Ammon's horn (tissue), 1 donor: ENCODE data around the gene PHC3.
"Not testable (repeated sequence)": the region's sequence is repeated elsewhere in the genome, so short reads cannot be mapped to it uniquely, and the experiment has no call there.

ENCODE experiments used
- DNase-seq: peaks from one replicate; pipeline ENCODE4 v3.0.0-alpha.2; 2016; ENCODE audit warnings: low spot score

PHC3 gene, protein sequence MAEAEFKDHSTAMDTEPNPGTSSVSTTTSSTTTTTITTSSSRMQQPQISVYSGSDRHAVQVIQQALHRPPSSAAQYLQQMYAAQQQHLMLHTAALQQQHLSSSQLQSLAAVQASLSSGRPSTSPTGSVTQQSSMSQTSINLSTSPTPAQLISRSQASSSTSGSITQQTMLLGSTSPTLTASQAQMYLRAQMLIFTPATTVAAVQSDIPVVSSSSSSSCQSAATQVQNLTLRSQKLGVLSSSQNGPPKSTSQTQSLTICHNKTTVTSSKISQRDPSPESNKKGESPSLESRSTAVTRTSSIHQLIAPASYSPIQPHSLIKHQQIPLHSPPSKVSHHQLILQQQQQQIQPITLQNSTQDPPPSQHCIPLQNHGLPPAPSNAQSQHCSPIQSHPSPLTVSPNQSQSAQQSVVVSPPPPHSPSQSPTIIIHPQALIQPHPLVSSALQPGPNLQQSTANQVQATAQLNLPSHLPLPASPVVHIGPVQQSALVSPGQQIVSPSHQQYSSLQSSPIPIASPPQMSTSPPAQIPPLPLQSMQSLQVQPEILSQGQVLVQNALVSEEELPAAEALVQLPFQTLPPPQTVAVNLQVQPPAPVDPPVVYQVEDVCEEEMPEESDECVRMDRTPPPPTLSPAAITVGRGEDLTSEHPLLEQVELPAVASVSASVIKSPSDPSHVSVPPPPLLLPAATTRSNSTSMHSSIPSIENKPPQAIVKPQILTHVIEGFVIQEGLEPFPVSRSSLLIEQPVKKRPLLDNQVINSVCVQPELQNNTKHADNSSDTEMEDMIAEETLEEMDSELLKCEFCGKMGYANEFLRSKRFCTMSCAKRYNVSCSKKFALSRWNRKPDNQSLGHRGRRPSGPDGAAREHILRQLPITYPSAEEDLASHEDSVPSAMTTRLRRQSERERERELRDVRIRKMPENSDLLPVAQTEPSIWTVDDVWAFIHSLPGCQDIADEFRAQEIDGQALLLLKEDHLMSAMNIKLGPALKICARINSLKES

DNA sequence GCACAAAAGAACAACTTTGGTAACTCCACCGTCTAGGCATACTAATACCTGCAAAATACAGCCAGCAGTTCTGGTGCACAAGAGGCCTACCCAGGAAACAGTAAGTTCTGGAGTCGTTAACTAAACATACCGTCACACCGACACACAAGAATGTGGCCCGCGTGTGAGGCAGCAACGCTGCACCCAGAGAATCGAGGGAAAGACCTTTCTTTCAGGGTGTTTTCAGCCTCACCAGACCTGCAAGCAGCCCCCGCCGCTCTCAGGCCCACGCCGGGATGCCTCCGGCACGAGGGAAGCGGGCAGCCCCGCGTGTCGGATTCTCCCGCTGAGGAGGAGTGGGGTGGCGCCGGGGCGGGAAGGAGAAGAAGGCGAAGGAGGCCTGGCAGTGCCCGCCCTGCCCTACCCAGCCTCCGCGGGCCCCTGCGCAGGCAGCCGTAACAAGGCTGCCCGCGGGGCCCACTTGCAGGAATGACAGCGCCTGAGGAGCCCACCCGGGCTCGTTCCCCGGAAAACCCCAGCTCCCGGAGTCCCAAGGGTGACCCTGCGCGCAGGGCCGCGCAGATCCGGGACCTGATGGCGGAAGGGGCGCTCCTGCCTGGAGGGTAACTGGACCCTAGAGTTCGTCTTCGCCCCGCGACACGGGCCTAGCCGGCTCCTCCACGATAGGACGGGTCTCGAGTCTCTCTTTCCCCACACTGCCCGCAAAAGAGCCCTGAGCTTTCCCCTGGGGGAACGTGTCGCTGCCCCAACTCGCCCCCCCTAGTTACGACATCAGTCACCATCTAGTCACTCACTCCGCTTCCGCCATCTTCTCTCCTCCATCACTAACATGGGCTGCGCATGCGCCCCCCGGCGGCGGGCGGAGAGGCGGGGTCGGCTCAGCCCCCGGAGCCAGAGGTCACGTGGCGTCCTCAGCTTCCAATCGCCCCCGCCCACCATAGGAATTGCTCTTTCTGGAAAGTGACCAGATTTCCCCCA, at the start of gene PHC3:
Gene PHC3 (minus strand): TSS at position 826 of the 978 bp plus-strand sequence. CDS start 18 bp downstream, at position 808.
- peak; percentile 96 for DNase-seq

DNA sequence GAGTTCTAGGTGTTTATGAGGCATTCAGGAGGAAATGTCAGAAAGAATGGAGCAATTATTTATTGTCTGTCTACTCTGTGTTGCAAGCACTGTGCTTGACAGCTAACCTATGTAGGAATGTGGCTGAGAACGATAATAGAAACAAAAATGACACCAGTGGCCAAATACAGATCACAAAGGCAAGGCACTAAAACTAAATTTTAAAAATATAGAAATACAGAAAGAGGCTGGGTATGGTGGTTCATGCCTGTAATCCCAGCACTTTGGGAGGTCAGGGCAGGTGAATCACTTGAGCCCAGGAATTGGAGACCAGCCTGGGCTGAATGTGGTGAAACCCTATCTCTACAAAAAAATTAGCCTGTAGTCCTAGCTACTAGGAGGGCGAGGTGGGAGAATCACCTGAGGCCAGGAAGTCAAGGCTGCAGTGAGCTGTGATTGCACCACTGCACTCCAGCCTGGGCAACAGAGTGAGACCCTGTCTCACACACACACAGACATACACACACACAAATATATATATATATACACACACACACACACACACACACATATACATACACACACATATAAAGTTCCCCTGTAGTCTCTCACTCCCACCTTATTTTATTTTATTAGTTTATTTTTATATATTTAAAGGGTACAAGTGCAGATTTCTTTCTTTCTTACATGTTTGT, 46.7 kb upstream of the PHC3 start:
- DNase-seq: no peak

DNA sequence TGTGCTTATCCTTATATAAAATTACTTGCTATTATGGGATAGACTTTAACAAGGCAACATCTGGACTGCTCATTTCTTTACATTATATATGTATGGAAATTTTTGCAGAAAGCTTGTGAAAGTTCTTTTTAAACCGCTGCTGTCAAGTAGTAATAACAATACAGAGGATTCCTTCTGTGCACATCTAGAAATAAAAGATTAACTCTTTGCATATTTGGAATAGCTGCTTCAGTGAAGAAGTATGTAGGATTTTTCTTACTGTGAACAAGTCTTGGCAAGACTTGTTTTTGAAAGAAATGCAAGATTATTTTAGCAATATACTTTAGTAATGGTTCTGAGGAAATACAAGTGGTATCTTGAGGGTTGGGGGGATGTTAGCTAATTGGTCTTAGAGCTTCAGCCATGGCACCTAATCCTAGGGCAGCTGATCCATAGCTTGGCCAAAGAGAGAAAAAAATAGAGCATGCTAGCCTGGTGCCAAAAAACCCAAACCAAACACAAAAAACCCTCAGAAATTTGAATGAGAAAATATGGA, 45.0 kb upstream of the PHC3 start:
- DNase-seq: no peak

GRCh38 chr3:170225166-170225565, 43.6 kb upstream of the PHC3 start:
- DNase-seq: no peak

- DNase-seq: peak; percentile 21
These were observed 41.4 kb upstream of the PHC3 start for GRCh38 chr3:170222647-170223541.

DNA sequence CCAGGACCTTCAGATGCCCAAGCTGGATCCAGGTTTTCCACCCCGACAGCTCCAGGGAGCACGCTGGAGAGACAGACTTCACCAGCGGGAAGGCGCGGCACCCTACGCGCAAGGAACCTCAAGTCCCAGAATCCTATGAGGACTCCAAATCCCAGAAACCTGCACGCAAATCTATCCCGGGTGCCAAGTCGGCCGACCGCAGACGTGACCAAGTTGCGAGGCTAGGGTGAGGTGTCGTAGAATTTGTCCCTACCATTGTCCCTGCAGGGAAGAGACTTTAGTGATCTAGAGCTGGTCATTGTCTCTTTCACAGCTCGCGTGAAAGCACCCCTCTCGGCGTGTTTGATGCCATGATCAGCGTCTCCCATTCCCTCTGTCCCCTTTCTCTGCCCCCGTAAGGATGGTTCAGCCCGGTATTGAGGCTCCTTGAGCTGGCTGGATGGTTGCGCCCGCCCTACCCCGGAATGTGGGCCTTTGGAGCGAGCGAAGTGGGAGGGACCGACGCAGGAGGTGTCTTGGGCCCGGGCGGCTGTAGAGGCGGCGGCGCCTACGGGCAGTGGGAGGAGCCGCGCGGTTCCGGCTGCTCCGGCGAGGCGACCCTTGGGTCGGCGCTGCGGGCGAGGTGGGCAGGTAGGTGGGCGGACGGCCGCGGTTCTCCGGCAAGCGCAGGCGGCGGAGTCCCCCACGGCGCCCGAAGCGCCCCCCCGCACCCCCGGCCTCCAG, 40.6 kb upstream of the PHC3 start, which contains the start of gene PRKCI:
Gene PRKCI (plus strand): TSS at position 501 of the 723 bp plus-strand sequence. CDS start 246 bp downstream, outside the sequence.
- DNase-seq: peak; percentile 97

- DNase-seq: no peak
These were observed 39.3 kb upstream of the PHC3 start for GRCh38 chr3:170220871-170221270.

GRCh38 chr3:170219850-170220249, 38.3 kb upstream of the PHC3 start:
- no peak for DNase-seq

GRCh38 chr3:170211668-170212067, 30.1 kb upstream of the PHC3 start:
- DNase-seq: no peak

GRCh38 chr3:170207717-170208116, 26.2 kb upstream of the PHC3 start:
- DNase-seq: no peak

DNA sequence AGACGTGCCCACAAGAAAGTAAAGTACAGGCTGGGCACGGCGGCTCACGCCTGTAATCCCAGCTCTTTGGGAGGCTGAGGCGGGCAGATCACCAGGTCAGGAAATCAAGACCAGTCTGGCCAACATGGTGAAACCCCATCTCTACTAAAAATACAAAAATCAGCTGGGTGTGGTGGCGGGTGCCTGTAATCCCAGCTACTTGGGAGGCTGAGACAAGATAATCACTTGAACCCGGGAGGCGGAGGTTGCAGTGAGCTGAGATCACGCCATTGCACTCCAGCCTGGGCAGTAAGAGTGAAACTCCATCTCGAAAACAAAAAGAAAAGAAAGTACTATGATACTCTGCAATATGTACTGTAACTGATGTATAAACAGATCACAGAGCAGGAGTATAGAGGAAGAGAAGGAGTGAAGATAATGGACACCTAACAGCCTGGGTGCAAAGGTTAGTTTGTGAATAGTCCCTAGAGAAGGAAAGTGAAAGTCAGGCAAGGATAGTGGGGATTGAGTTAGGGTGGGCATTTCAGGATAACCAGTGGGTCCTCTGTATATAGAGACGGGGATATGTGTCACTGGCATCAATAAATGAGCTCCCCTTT, 24.7 kb upstream of the PHC3 start:
- not testable (repeated sequence) for DNase-seq

GRCh38 chr3:170205302-170205701, 23.8 kb upstream of the PHC3 start:
- no peak for DNase-seq

DNA sequence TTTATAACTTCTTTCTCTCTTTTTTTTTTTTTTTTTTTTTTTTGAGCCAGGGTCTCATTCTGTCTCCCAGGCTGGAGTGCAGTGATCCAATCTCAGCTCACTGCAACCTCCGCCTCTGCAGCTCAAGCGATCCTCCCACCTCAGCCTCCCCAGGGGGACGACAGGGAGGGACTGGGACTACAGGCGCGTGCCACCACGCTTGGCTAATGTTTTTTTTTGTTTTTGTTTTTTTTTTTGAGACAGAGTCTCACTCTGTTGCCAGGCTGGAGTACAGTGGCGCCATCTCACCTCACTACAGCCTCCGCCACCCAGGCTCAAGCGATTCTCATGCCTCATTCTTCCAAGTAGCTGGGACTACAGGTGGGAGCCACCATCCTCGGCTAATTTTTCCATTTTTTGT, 23.0 kb upstream of the PHC3 start:
- DNase-seq: no peak

DNA sequence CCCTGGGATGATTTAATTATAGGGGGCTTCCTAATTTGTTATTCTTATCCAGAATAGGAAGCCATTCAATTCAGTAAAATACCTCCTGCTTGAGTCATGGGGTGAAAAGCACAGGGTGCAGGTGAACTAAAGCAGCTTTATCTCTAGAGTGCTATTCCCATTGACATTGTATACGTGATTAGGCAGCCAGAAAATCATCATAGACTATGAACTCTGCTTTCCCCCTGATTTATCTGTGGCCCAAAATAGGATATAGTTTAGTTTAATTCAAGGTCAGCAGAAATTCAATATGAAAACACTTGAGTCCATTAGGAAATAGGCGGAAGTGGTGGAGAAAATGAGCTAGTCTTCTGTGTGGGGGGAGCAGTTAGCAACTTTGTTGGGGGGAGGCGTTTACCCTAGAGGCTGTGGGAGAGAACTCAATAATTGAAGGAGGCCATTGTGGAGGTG, 22.5 kb upstream of the PHC3 start:
- DNase-seq: no peak

DNA sequence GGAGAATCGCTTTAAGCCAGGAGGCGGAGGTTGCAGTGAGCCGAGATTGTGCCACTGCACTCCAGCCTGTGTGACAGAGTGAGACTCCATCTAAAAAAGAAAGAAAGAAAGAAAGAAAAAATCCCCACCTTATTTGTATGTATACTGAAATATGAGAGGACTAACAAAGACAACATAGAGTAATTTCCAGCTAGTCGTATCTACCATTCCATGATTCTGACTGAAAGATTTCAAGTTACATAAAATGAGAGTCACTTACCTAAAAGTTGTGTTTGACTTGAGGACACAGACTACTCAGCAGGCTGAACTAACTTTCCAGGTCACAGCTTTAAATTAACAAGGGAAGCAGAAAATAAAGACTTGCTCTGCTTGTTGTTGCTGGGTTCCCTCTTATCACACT, 21.9 kb upstream of the PHC3 start:
- no peak for DNase-seq

DNA sequence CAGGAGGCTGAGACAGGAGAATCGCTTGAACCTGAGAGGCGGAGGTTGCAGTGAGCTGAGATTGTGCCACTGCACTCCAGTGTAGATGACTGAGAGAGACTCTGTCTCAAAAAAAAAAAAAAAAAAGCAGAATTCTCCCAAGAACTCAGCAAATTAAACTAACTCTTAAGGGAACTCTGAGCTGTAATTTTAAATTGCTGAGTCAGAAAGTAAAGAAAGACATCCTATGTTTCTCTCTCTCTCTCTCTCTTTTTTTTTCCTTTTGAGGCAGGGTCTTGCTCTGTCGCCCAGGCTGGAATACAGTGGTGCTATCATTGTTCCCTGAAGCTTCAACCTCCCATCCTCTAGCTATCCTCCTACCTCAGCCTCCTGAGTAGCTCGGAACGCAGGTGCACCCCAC, 20.0 kb upstream of the PHC3 start:
- no peak for DNase-seq

- DNase-seq: no peak
These were observed 19.5 kb upstream of the PHC3 start for GRCh38 chr3:170200987-170201386.

- DNase-seq: no peak
These were observed 15.3 kb upstream of the PHC3 start for GRCh38 chr3:170196833-170197232.
